ENCODE measurements around the gene SGK1. TPM values are rescaled to one million over a fixed set of nuclear protein-coding genes. Genes with fewer than 3 reads are reported as not detected.

The SGK1 gene
- polyA plus RNA-seq, 2 of the 4 experiments (the other 2 are of a cell fraction): 41.3 to 131 TPM

- peaks cover 11% of the 10 kb centered on the region; the same call in 2 of the 3 replicates for H3K4me1 ChIP-seq
- ChIA-PET POLR2A (no interaction called here), CTCF (interaction anchor here (0.6 to 3.5 kb wide), 3 partner anchors 659 to 776 kb away, joined by 4 to 15 read pairs (median 4); no protein-coding TSS in a partner anchor)
- DNase-seq (ENCODE audit: low read depth in 1 of 2, low spot score in 1 of 2) (no peak), FAIRE-seq (no peak), ATAC-seq (no peak)
- H3K4me3 ChIP-seq: no peak overlapping the region
- H3K4me2 ChIP-seq: no peak overlapping the region
- no peak for TF ChIP-seq ELK1 (IDR thresholded peaks at IDR 0.05; ENCODE audit: low read depth, low read length)
- TF ChIP-seq RAD21 (conservative IDR thresholded peaks at IDR 0.05 in 1 of 2, IDR thresholded peaks at IDR 0.05 in 1 of 2): no peak
- TF ChIP-seq USF2 (IDR thresholded peaks at IDR 0.05): no peak
- TF ChIP-seq BHLHE40 (IDR thresholded peaks at IDR 0.05; ENCODE audit: low read depth, low read length): no peak
- TF ChIP-seq ZSCAN20 (CRISPR knock-in tag; IDR thresholded peaks at IDR 0.05): no peak
- no peak for TF ChIP-seq CTCF (IDR thresholded peaks at IDR 0.05)
- WGBS (ENCODE audit: missing lambda C conversion rate): 83% methylated on average over 8 of the region's 8 CpGs
- H3K9me3 ChIP-seq: no peaks in the 10 kb centered on the region
- H3K27ac ChIP-seq: no peak overlapping the region; a peak in 1 of 6 replicates
These were observed 153.6 kb downstream of the SGK1 start for GRCh38 chr6:134164300-134164699.

GRCh38 chr6:134162932-134163331 is 155.0 kb downstream of the SGK1 start:
- WGBS (ENCODE audit: missing lambda C conversion rate): 58% methylated on average over 3 of the region's 3 CpGs
- peak overlapping the region in 1 of 2 experiments; percentile 51; a peak in 1 of 6 replicates for H3K27ac ChIP-seq
- ChIA-PET POLR2A (interaction anchor here (0.6 kb wide), 1 partner anchor 642 kb away, joined by 5 read pairs; no protein-coding TSS in a partner anchor), CTCF (interaction anchor here (1.0 to 2.4 kb wide), 2 partner anchors 32 to 720 kb away, joined by 3 to 9 read pairs; no protein-coding TSS in a partner anchor)
- FAIRE-seq (no peak), ATAC-seq (no peak; a peak in 1 of 6 replicates), DNase-seq (ENCODE audit: low read depth in 1 of 2, low spot score in 1 of 2) (peak in 1 of 2 experiments; percentile 26)
- TF ChIP-seq CTCF (IDR thresholded peaks at IDR 0.05) (no peak), CBX2 (IDR thresholded peaks at IDR 0.05; ENCODE audit: borderline replicate concordance, low read depth) (no peak), MAFK (IDR thresholded peaks at IDR 0.05; ENCODE audit: partially characterized antibody) (no peak), ZSCAN20 (CRISPR knock-in tag; IDR thresholded peaks at IDR 0.05) (no peak), RNF2 (IDR thresholded peaks at IDR 0.05; ENCODE audit: borderline replicate concordance, low read depth) (no peak), KDM1A (IDR thresholded peaks at IDR 0.05; ENCODE audit: low read depth) (no peak), NPAS2 (CRISPR knock-in tag; IDR thresholded peaks at IDR 0.05; ENCODE audit: borderline replicate concordance) (no peak), RAD21 (conservative IDR thresholded peaks at IDR 0.05 in 1 of 2, IDR thresholded peaks at IDR 0.05 in 1 of 2) (no peak), HEYL (CRISPR knock-in tag; IDR thresholded peaks at IDR 0.05) (no peak), HDAC2 (IDR thresholded peaks at IDR 0.05) (no peak), RFX5 (IDR thresholded peaks at IDR 0.05) (no peak)
- no peak overlapping the region for H3K4me3 ChIP-seq
- H3K4me2 ChIP-seq: no peak overlapping the region; the same call in 2 of the 3 replicates
- H3K4me1 ChIP-seq: peaks cover 5% of the 10 kb centered on the region; the same call in 1 of the 3 replicates
- H3K9me3 ChIP-seq: no peaks in the 10 kb centered on the region

GRCh38 chr6:134161041-134161440 is 156.9 kb downstream of the SGK1 start:
- ChIA-PET POLR2A (no interaction called here), CTCF (interaction anchor here (0.6 to 1.0 kb wide), 2 partner anchors 722 to 979 kb away, joined by 3 to 5 read pairs; no protein-coding TSS in a partner anchor)
- no peak for FAIRE-seq
- H3K4me2 ChIP-seq: no peak overlapping the region
- no peak overlapping the region for H3K4me3 ChIP-seq
- peaks cover 5% of the 10 kb centered on the region; the same call in 1 of the 3 replicates for H3K4me1 ChIP-seq
- TF ChIP-seq ZFP36 (IDR thresholded peaks at IDR 0.05; ENCODE audit: borderline replicate concordance, partially characterized antibody): no peak
- no peak for TF ChIP-seq NFE2L2 (conservative IDR thresholded peaks at IDR 0.05; ENCODE audit: low read length)
- TF ChIP-seq MYC (IDR thresholded peaks at IDR 0.05; ENCODE audit: borderline replicate concordance, low read length): no peak
- TF ChIP-seq EHMT2 (IDR thresholded peaks at IDR 0.05; ENCODE audit: low read depth): no peak
- TF ChIP-seq ATOH8 (CRISPR knock-in tag; IDR thresholded peaks at IDR 0.05; ENCODE audit: low read depth): no peak
- TF ChIP-seq SREBF2 (IDR thresholded peaks at IDR 0.05): no peak
- no peak for TF ChIP-seq TP53 (CRISPR knock-in tag; IDR thresholded peaks at IDR 0.05)
- TF ChIP-seq KDM1A (IDR thresholded peaks at IDR 0.05; ENCODE audit: low read depth): no peak
- no peak for TF ChIP-seq CHD4 (IDR thresholded peaks at IDR 0.05; ENCODE audit: borderline replicate concordance)
- TF ChIP-seq HOXB13 (CRISPR knock-in tag; IDR thresholded peaks at IDR 0.05; ENCODE audit: low read depth): no peak
- no peak for TF ChIP-seq HOXB5 (CRISPR knock-in tag; IDR thresholded peaks at IDR 0.05)
- TF ChIP-seq FOSB (CRISPR knock-in tag; IDR thresholded peaks at IDR 0.05): no peak
- no peak for TF ChIP-seq HEYL (CRISPR knock-in tag; IDR thresholded peaks at IDR 0.05)
- no peak for TF ChIP-seq RARB (CRISPR knock-in tag; IDR thresholded peaks at IDR 0.05)
- H3K9me3 ChIP-seq: no peaks in the 10 kb centered on the region
- peak overlapping the region; percentile 21 to 37; a peak in 1 of 6 replicates for H3K27ac ChIP-seq
- no peak for ATAC-seq
- DNase-seq (ENCODE audit: low read depth in 1 of 2, low spot score in 1 of 2): no peak
- WGBS (ENCODE audit: missing lambda C conversion rate): 12% methylated on average over 1 of the region's 1 CpG
